ENCODE data around the gene SSR4. TPM values are rescaled to one million over a fixed set of nuclear protein-coding genes. Genes with fewer than 3 reads are reported as not detected.

The SSR4 gene
- total RNA-seq, 1 donor from 2014 or later, result 277 TPM

- TF ChIP-seq CTCF (IDR thresholded peaks at IDR 0.05; ENCODE audit: partially characterized antibody, unreplicated experiment), result no peak
- Mint-ChIP-seq H3K4me3 (ENCODE audit: unreplicated experiment) (no peak overlapping the region), H3K27me3 (ENCODE audit: unreplicated experiment) (no peaks in the 10 kb centered on the region), H3K4me1 (ENCODE audit: low read depth, unreplicated experiment) (peaks cover 5% of the 10 kb centered on the region), H3K27ac (ENCODE audit: unreplicated experiment) (no peak overlapping the region), H3K36me3 (ENCODE audit: unreplicated experiment) (no peaks in the 10 kb centered on the region), H3K9me3 (ENCODE audit: unreplicated experiment) (peaks cover 5% of the 10 kb centered on the region)
- no peak for DNase-seq
Observed at GRCh38 chrX:153797415-153798015, 3.0 kb downstream of the SSR4 start.

- Mint-ChIP-seq H3K36me3 (ENCODE audit: unreplicated experiment) (no peaks in the 10 kb centered on the region), H3K27ac (ENCODE audit: unreplicated experiment) (no peak overlapping the region), H3K27me3 (ENCODE audit: unreplicated experiment) (no peaks in the 10 kb centered on the region), H3K9me3 (ENCODE audit: unreplicated experiment) (peaks cover 1% of the 10 kb centered on the region), H3K4me3 (ENCODE audit: unreplicated experiment) (no peak overlapping the region), H3K4me1 (ENCODE audit: low read depth, unreplicated experiment) (no peaks in the 10 kb centered on the region)
- no peak for DNase-seq
- no peak for TF ChIP-seq CTCF (IDR thresholded peaks at IDR 0.05; ENCODE audit: partially characterized antibody, unreplicated experiment)
Observed at GRCh38 chrX:153799326-153799725, 4.9 kb downstream of the SSR4 start.

GRCh38 chrX:153800177-153800722 lies 5.8 kb downstream of the SSR4 start:
- Mint-ChIP-seq H3K9me3 (ENCODE audit: unreplicated experiment) (peaks cover 1% of the 10 kb centered on the region), H3K27ac (ENCODE audit: unreplicated experiment) (no peak overlapping the region), H3K36me3 (ENCODE audit: unreplicated experiment) (no peaks in the 10 kb centered on the region), H3K4me1 (ENCODE audit: low read depth, unreplicated experiment) (no peaks in the 10 kb centered on the region), H3K4me3 (ENCODE audit: unreplicated experiment) (no peak overlapping the region), H3K27me3 (ENCODE audit: unreplicated experiment) (no peaks in the 10 kb centered on the region)
- no peak for TF ChIP-seq CTCF (IDR thresholded peaks at IDR 0.05; ENCODE audit: partially characterized antibody, unreplicated experiment)
- DNase-seq, result no peak

- peaks cover 1% of the 10 kb centered on the region for H3K9me3 Mint-ChIP-seq (ENCODE audit: unreplicated experiment)
Observed at GRCh38 chrX:153800746-153801145, 6.3 kb downstream of the SSR4 start.

More at GRCh38 chrX:153800746-153801145, 6.3 kb downstream of the SSR4 start:
- Mint-ChIP-seq H3K4me3 (ENCODE audit: unreplicated experiment) (no peak overlapping the region), H3K36me3 (ENCODE audit: unreplicated experiment) (no peaks in the 10 kb centered on the region), H3K27ac (ENCODE audit: unreplicated experiment) (no peak overlapping the region), H3K27me3 (ENCODE audit: unreplicated experiment) (no peaks in the 10 kb centered on the region), H3K4me1 (ENCODE audit: low read depth, unreplicated experiment) (no peaks in the 10 kb centered on the region)
- no peak for TF ChIP-seq CTCF (IDR thresholded peaks at IDR 0.05; ENCODE audit: partially characterized antibody, unreplicated experiment)
- no peak for DNase-seq

Measured in glutamatergic neuron (in vitro differentiated cells).